OCI-LY7 (cell line): Measurements from ENCODE around the gene RMND1. TPM values are rescaled to one million over a fixed set of nuclear protein-coding genes. Genes with fewer than 3 reads are reported as not detected.

Experiments
- BruUV-seq: library from RNA; stranded (reverse); fragments of 400-500 nt; replicated peaks from 2 replicates; lab custom pipeline; 2021; lab: Mats Ljungman, UMichigan
- CTCF ChIA-PET: fragments of 300-600 bp; sonication (Branson Sonifier 250); formaldehyde crosslinking; loops from one replicate; lab custom pipeline; 2022; ENCODE audit warnings: antibody characterized with exemption; ENCODE audit not compliant: unreplicated experiment; lab: Charles Lee
- POLR2A ChIA-PET: fragments of 300-600 bp; sonication (Branson Sonifier 250); formaldehyde crosslinking; loops from one replicate; lab custom pipeline; 2022; ENCODE audit warnings: antibody characterized with exemption; lab: Charles Lee
- DNase-seq: peaks from one replicate; pipeline ENCODE4 v3.0.0-alpha.2; 2015; ENCODE audit warnings: low spot score
- H2AFZ ChIP-seq: fragments of 200-600 bp; sonication (generic), shearing (Covaris generic); 2 replicates; pipeline ENCODE4 v1.6.1; 2014; ENCODE audit warnings: mild to moderate bottlenecking, antibody characterized with exemption, low read length, moderate library complexity
- H3K27ac ChIP-seq: fragments of 200-600 bp; sonication (generic); 2 replicates; pipeline ENCODE4 v1.5.1; 2014; ENCODE audit warnings: mixed run types, low read depth, mild to moderate bottlenecking, moderate library complexity, low read length, inconsistent platforms; ENCODE audit not compliant: poor library complexity, severe bottlenecking
- H3K36me3 ChIP-seq: fragments of 200-600 bp; sonication (generic); 2 replicates; pipeline ENCODE4 v1.6.1; 2014; ENCODE audit warnings: mild to moderate bottlenecking, antibody characterized with exemption, low read length, moderate library complexity, mixed read lengths; ENCODE audit not compliant: insufficient read depth
- H3K4me1 ChIP-seq: fragments of 200-600 bp; sonication (generic); 2 replicates; pipeline ENCODE4 v1.5.1; 2014; ENCODE audit warnings: mild to moderate bottlenecking, low read length; ENCODE audit not compliant: insufficient read depth, poor library complexity, severe bottlenecking
- H3K4me2 ChIP-seq: fragments of 200-600 bp; sonication (generic); 2 replicates; pipeline ENCODE4 v1.6.1; 2014; ENCODE audit warnings: mild to moderate bottlenecking, low read length
- H3K4me3 ChIP-seq: fragments of 200-600 bp; sonication (generic); 2 replicates; pipeline ENCODE4 v1.5.1; 2014; ENCODE audit warnings: mild to moderate bottlenecking, low read depth, low read length; ENCODE audit not compliant: poor library complexity, severe bottlenecking
- H3K79me2 ChIP-seq: fragments of 200-600 bp; sonication (generic); 2 replicates; pipeline ENCODE4 v1.6.1; 2016; ENCODE audit warnings: low read depth, mild to moderate bottlenecking, low read length, moderate library complexity, mixed read lengths; ENCODE audit not compliant: insufficient read depth
- H3K9me2 ChIP-seq: fragments of 200-600 bp; sonication (generic); 2 replicates; pipeline ENCODE4 v1.6.1; 2016; ENCODE audit warnings: mild to moderate bottlenecking, low read length, mixed read lengths; ENCODE audit not compliant: insufficient read depth
- H3K9me3 ChIP-seq: fragments of 200-600 bp; sonication (generic); 2 replicates; pipeline ENCODE4 v1.6.1; 2014; ENCODE audit warnings: mild to moderate bottlenecking, mixed run types, low read length, mixed read lengths
- H4K20me1 ChIP-seq: fragments of 200-600 bp; sonication (generic); 2 replicates; pipeline ENCODE4 v1.6.1; 2014; ENCODE audit warnings: mild to moderate bottlenecking, antibody characterized with exemption, low read length, moderate library complexity, mixed read lengths; ENCODE audit not compliant: insufficient read depth
- CTCF ChIP-seq: fragments of 200-600 bp; sonication (generic); conservative IDR thresholded peaks from 2 replicates; pipeline ENCODE4 v1.5.1; 2014; ENCODE audit warnings: mild to moderate bottlenecking, antibody characterized with exemption, low read length, moderate library complexity, mixed read lengths
- EZH2phosphoT487 ChIP-seq: fragments of 200-600 bp; sonication (generic); IDR thresholded peaks from 2 replicates; pipeline ENCODE4 v1.6.1; 2018; ENCODE audit warnings: low read depth, borderline replicate concordance, mild to moderate bottlenecking, mixed run types, antibody characterized with exemption, low read length, moderate library complexity, mixed read lengths
- intact Hi-C: fragments of 100-400 bp; cut with micrococcal nuclease; formaldehyde crosslinking; loops from one replicate; pipeline ENCODE4 v1.10.0; 2022; ENCODE audit not compliant: unreplicated experiment
- total RNA-seq, 2 experiments: library from RNA; depleted of rRNA in 1 of 2; stranded (reverse); fragments of >200 nt in 1 of 2; shearing (Covaris generic) in 1 of 2; gene quantifications; 2 replicates each; pipeline ENCODE4 v1.2.3, GENCODE V29; 2014 to 2022

RMND1 gene
- total RNA-seq, 2 experiments from 2014 or later = 21.2 to 22.3 TPM

GRCh38 chr6:151379933-151380847 lies 71.7 kb downstream of the RMND1 start:
- Histone ChIP-seq H3K79me2 (peaks cover 90% of the 10 kb centered on the region), H2AFZ (no peak overlapping the region), H3K27ac (peak overlapping the region; percentile 14), H3K4me2 (peak overlapping the region; percentile 27; the same call in 1 of the 2 replicates), H3K9me2 (no peaks in the 10 kb centered on the region), H4K20me1 (no peaks in the 10 kb centered on the region), H3K4me3 (no peak overlapping the region), H3K36me3 (peaks cover 19% of the 10 kb centered on the region), H3K9me3 (no peaks in the 10 kb centered on the region), H3K4me1 (peaks cover 61% of the 10 kb centered on the region)
- TF ChIP-seq EZH2phosphoT487 (no peak), CTCF (no peak)
- intact Hi-C loops = no loop called here
- BruUV-seq = no TSS peak
- CTCF ChIA-PET = no interaction called here
- no peak for DNase-seq
- POLR2A ChIA-PET = no interaction called here

- TF ChIP-seq CTCF = no peak
- TF ChIP-seq EZH2phosphoT487 = no peak
- intact Hi-C loops = no loop called here
- H3K4me1 ChIP-seq = peaks cover 76% of the 10 kb centered on the region
- peak overlapping the region; percentile 66 for H3K27ac ChIP-seq
- no peaks in the 10 kb centered on the region for H3K9me3 ChIP-seq
- no peak overlapping the region for H2AFZ ChIP-seq
- CTCF ChIA-PET = no interaction called here
- no peaks in the 10 kb centered on the region for H3K9me2 ChIP-seq
- peaks cover 89% of the 10 kb centered on the region for H3K79me2 ChIP-seq
- BruUV-seq = no TSS peak
- no peaks in the 10 kb centered on the region for H4K20me1 ChIP-seq
- H3K36me3 ChIP-seq = peaks cover 13% of the 10 kb centered on the region
- POLR2A ChIA-PET = interaction anchor here (1.1 kb wide), 1 partner anchor 12 kb away, joined by 3 read pairs; no protein-coding TSS in a partner anchor
- peak overlapping the region; percentile 69 for H3K4me2 ChIP-seq
- no peak for DNase-seq
- peak overlapping the region; percentile 47 for H3K4me3 ChIP-seq
Observed at GRCh38 chr6:151377095-151377494, 74.8 kb downstream of the RMND1 start.

- no peaks in the 10 kb centered on the region for H4K20me1 ChIP-seq
- POLR2A ChIA-PET = interaction anchor here (0.6 to 1.5 kb wide), 4 partner anchors 13 to 46 kb away, joined by 3 to 4 read pairs (median 4); no protein-coding TSS in a partner anchor
- peaks cover 19% of the 10 kb centered on the region for H3K36me3 ChIP-seq
- no peak overlapping the region for H2AFZ ChIP-seq
- peak overlapping the region; percentile 47 for H3K4me3 ChIP-seq
- H3K27ac ChIP-seq = peak overlapping the region; percentile 66
- peaks cover 87% of the 10 kb centered on the region for H3K79me2 ChIP-seq
- no peaks in the 10 kb centered on the region for H3K9me2 ChIP-seq
- peaks cover 76% of the 10 kb centered on the region for H3K4me1 ChIP-seq
- peak overlapping the region; percentile 69 for H3K4me2 ChIP-seq
- CTCF ChIA-PET = no interaction called here
- no TSS peak for BruUV-seq
- intact Hi-C loops = no loop called here
- peak; percentile 66 for DNase-seq
- TF ChIP-seq CTCF = no peak
- H3K9me3 ChIP-seq = no peaks in the 10 kb centered on the region
Observed at GRCh38 chr6:151376440-151376839, 75.5 kb downstream of the RMND1 start.
